ENCODE results near the gene SMG6. TPM values are rescaled to one million over a fixed set of nuclear protein-coding genes. Genes with fewer than 3 reads are reported as not detected.

SMG6 gene
- total and polyA plus RNA-seq, 2 of the 4 experiments (the other 2 are of a cell fraction) = 16.3 to 30.3 TPM

DNA sequence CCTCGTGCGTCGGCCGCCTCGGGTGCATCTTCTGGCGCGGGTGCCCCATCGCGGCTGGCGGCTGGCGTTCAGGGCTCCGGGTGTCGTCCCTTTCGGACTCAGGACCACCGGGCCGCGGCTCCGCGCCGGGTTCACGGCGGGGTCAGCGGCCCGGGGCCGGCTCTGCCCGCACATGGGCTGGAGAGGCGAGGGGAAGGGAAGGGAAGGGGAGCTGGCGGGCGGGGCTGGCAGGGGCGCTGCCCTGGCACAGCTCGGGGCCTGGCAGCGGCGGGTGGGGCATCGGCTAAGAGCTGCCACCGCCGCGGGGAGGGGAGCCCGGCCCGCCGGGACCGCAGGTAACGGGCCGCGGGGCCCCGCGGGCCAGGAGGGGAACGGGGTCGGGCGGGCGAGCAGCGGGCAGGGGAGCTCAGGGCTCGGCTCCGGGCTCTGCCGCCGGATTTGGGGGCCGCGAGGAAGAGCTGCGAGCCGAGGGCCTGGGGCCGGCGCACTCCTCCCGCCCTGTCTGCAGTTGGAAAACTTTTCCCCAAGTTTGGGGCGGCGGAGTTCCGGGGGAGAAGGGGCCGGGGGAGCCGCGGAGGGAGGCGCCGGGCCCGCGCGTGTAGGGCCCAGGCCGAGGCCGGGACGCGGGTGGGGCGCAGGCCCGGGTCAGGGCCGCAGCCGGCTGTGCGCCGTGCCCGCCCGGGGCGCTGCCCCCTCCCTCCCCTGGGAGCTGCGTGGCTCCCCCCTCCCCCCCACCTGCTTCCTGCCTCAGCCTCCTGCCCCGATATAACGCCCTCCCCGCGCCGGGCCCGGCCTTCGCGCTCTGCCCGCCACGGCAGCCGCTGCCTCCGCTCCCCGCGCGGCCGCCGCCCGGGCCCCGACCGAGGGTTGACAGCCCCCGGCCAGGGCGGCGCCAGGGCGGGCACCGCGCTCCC lies 248.0 kb downstream of the SMG6 start:
- ATAC-seq (ENCODE audit: low read depth) (peak; percentile 8), DNase-seq (peak; percentile 55)
- peak overlapping the region; percentile 81 for H3K4ac ChIP-seq (ENCODE audit: low read depth, low read length)
- H2BK20ac ChIP-seq (ENCODE audit: low read depth, low read length) = no peak overlapping the region
- no peaks in the 10 kb centered on the region for H3K27me3 ChIP-seq (ENCODE audit: control insufficient read depth, insufficient read depth, low read length)
- BruUV-seq (replicated peaks) = no TSS peak
- peaks cover 24% of the 10 kb centered on the region for H3K4me1 ChIP-seq (ENCODE audit: control insufficient read depth, insufficient read depth, low read length)
- peak overlapping the region; percentile 75 for H3K4me3 ChIP-seq (ENCODE audit: insufficient read depth, low read depth, low read length)
- TF ChIP-seq MXI1 (IDR thresholded peaks at IDR 0.05; ENCODE audit: borderline replicate concordance, low read depth, low read length) (no peak), SMC3 (IDR thresholded peaks at IDR 0.05; ENCODE audit: low read depth, low read length) (no peak), MAZ (IDR thresholded peaks at IDR 0.05; ENCODE audit: borderline replicate concordance, low read depth, low read length) (0 out of 2 replicates have a peak, but pooled peaks have one; percentile 14), RFX5 (IDR thresholded peaks at IDR 0.05; ENCODE audit: low read depth, low read length) (no peak), BHLHE40 (IDR thresholded peaks at IDR 0.05; ENCODE audit: low read depth, low read length) (no peak), USF2 (IDR thresholded peaks at IDR 0.05; ENCODE audit: low read depth, low read length) (no peak), POLR2A (IDR thresholded peaks at IDR 0.05; ENCODE audit: low read depth, low read length) (peak; percentile 20; the same call in 1 of the 2 replicates), RAD21 (IDR thresholded peaks at IDR 0.05; ENCODE audit: low read length) (no peak), FOS (IDR thresholded peaks at IDR 0.05; ENCODE audit: low read depth, low read length) (no peak)
- TF ChIP-seq, protein P1, sequence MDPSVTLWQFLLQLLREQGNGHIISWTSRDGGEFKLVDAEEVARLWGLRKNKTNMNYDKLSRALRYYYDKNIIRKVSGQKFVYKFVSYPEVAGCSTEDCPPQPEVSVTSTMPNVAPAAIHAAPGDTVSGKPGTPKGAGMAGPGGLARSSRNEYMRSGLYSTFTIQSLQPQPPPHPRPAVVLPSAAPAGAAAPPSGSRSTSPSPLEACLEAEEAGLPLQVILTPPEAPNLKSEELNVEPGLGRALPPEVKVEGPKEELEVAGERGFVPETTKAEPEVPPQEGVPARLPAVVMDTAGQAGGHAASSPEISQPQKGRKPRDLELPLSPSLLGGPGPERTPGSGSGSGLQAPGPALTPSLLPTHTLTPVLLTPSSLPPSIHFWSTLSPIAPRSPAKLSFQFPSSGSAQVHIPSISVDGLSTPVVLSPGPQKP (IDR thresholded peaks at IDR 0.05; ENCODE audit: borderline replicate concordance, low read depth, low read length) = no peak
- H3K27ac ChIP-seq (ENCODE audit: insufficient read depth, low read length) = peak overlapping the region; percentile 98
- no peaks in the 10 kb centered on the region for H3K9me3 ChIP-seq (ENCODE audit: control insufficient read depth, insufficient read depth, low read length)
- H3K36me3 ChIP-seq (ENCODE audit: control insufficient read depth, insufficient read depth, low read length) = peaks cover 34% of the 10 kb centered on the region
- dilution Hi-C loops (cut with HindIII; ENCODE audit: low sequenced_read_pairs, unreplicated experiment) = no loop called here
- H4K20me1 ChIP-seq (ENCODE audit: insufficient read depth, low read length) = peaks cover 30% of the 10 kb centered on the region
- peak overlapping the region; percentile 92; the same call in 1 of the 2 replicates for H3K56ac ChIP-seq (ENCODE audit: extremely low read depth, insufficient read depth, low read length)
- 0 out of 2 replicates have a peak, but pooled peaks cover 5% of the 10 kb centered on the region for H3K9me1 ChIP-seq (ENCODE audit: insufficient read depth, low read length)
- peak overlapping the region; percentile 84 for H4K91ac ChIP-seq (ENCODE audit: insufficient read depth, low read depth, low read length)
- H3K14ac ChIP-seq (replicated peaks; ENCODE audit: low read depth, low read length) = peak overlapping the region; percentile 91
- ChIA-PET POLR2A (ENCODE audit: unreplicated experiment) (interaction anchor here (0.6 to 1.3 kb wide), 4 partner anchors 28 to 568 kb away, joined by 3 to 4 read pairs (median 4); no protein-coding TSS in a partner anchor), CTCF (interaction anchor here (0.6 to 6.3 kb wide), 8 partner anchors 16 to 208 kb away, joined by 3 to 57 read pairs (median 4); no protein-coding TSS in a partner anchor)
- H3K23ac ChIP-seq (ENCODE audit: low read depth, low read length) = no peak overlapping the region
- peak overlapping the region; percentile 72 for H2BK120ac ChIP-seq (ENCODE audit: low read depth, low read length)
- in situ Hi-C loops (cut with MboI; ENCODE audit: low sequenced_read_pairs) = no loop called here
- no peak overlapping the region for H2BK15ac ChIP-seq (ENCODE audit: low read depth, low read length)
- H2AFZ ChIP-seq (replicated peaks; ENCODE audit: low read length, poor library complexity) = peak overlapping the region; percentile 89
- peaks cover 7 to 29% of the 10 kb centered on the region in 2 experiments; a peak in 3 of 4 replicates for H3K79me1 ChIP-seq (ENCODE audit: low read depth in 1 of 2, low read length in 2 of 2)
- H2AK5ac ChIP-seq (ENCODE audit: low read depth, low read length) = peak overlapping the region; percentile 58; the same call in 1 of the 2 replicates
- peak overlapping the region; percentile 95 for H2BK5ac ChIP-seq (ENCODE audit: low read depth, low read length, poor library complexity, severe bottlenecking)
- H4K5ac ChIP-seq (ENCODE audit: low read depth, low read length) = peak overlapping the region; percentile 5; the same call in 1 of the 2 replicates
- peak overlapping the region; percentile 48 for H3K4me2 ChIP-seq (ENCODE audit: low read depth, low read length)
- peak overlapping the region; percentile 96 for H3K9ac ChIP-seq (ENCODE audit: low read depth, low read length)
- WGBS, 2 experiments (ENCODE audit: extremely low coverage in 2 of 2, insufficient read length in 1 of 2) = 0% methylated on average over 56 of the region's 113 CpGs; no CpG with 5 or more reads in 1 of the 2 experiments
- peak overlapping the region in 1 of 2 experiments; percentile 72; a peak in 2 of 4 replicates for H4K8ac ChIP-seq (ENCODE audit: low read depth in 2 of 2, low read length in 2 of 2)
- H3K18ac ChIP-seq (ENCODE audit: low read depth, low read length) = peak overlapping the region; percentile 58; the same call in 1 of the 2 replicates
- peak overlapping the region; percentile 99 for H2AK9ac ChIP-seq (replicated peaks; ENCODE audit: low read depth, low read length, poor library complexity)
- intact Hi-C loops (cut with micrococcal nuclease) = loop anchor here (1.0 kb wide), 2 partner anchors 189 to 227 kb away; no protein-coding TSS in a partner anchor
